ENCODE measurements around the gene DYRK4.

Gene DYRK4

GRCh38 chr12:4603946-4604345 lies 41.9 kb downstream of the DYRK4 start:
- Histone ChIP-seq H2AFZ (ENCODE audit: low read depth, low read length, severe bottlenecking) (no peak overlapping the region), H3K4me3 (ENCODE audit: insufficient read depth, low read length, poor library complexity, severe bottlenecking) (no peak overlapping the region)
- no peak for TF ChIP-seq EZH2phosphoT487 (conservative IDR thresholded peaks at IDR 0.05; ENCODE audit: low read length)

GRCh38 chr12:4604684-4605193 lies 42.7 kb downstream of the DYRK4 start:
- no peak for TF ChIP-seq EZH2phosphoT487 (conservative IDR thresholded peaks at IDR 0.05; ENCODE audit: low read length)
- peak; percentile 94 for TF ChIP-seq CTCF (IDR thresholded peaks at IDR 0.05; ENCODE audit: insufficient read depth, low read length, poor library complexity, severe bottlenecking)
- Histone ChIP-seq H3F3A (ENCODE audit: insufficient read depth) (no peaks in the 10 kb centered on the region), H3K36me3 (ENCODE audit: low read length) (no peaks in the 10 kb centered on the region), H3K4me2 (ENCODE audit: low read depth, low read length, poor library complexity, severe bottlenecking) (peak overlapping the region; percentile 100), H3K9me3 (ENCODE audit: insufficient read depth, low read length) (no peaks in the 10 kb centered on the region), H4K20me1 (ENCODE audit: low read depth, low read length) (no peaks in the 10 kb centered on the region), H3K9ac (ENCODE audit: low read length) (peak overlapping the region; percentile 88), H3K27ac (ENCODE audit: low read depth, low read length) (no peak overlapping the region), H3K27me3 (ENCODE audit: low read length) (no peaks in the 10 kb centered on the region), H3K79me2 (ENCODE audit: insufficient read depth, low read length) (peaks cover 11% of the 10 kb centered on the region), H3K9me2 (replicated peaks; ENCODE audit: insufficient read depth, low read length) (no peaks in the 10 kb centered on the region), H3K4me3 (ENCODE audit: insufficient read depth, low read length, poor library complexity, severe bottlenecking) (peak overlapping the region; percentile 96), H2AFZ (ENCODE audit: low read depth, low read length, severe bottlenecking) (peak overlapping the region; percentile 99)

More at GRCh38 chr12:4603946-4604345, 41.9 kb downstream of the DYRK4 start:
- H3K4me2 ChIP-seq (ENCODE audit: low read depth, low read length, poor library complexity, severe bottlenecking) = no peak overlapping the region
- H3K36me3 ChIP-seq (ENCODE audit: low read length) = no peaks in the 10 kb centered on the region
- H4K20me1 ChIP-seq (ENCODE audit: low read depth, low read length) = no peaks in the 10 kb centered on the region
- no peaks in the 10 kb centered on the region for H3F3A ChIP-seq (ENCODE audit: insufficient read depth)
- H3K79me2 ChIP-seq (ENCODE audit: insufficient read depth, low read length) = peaks cover 11% of the 10 kb centered on the region
- H3K27ac ChIP-seq (ENCODE audit: low read depth, low read length) = no peak overlapping the region
- H3K9me3 ChIP-seq (ENCODE audit: insufficient read depth, low read length) = no peaks in the 10 kb centered on the region
- no peak overlapping the region for H3K9ac ChIP-seq (ENCODE audit: low read length)
- no peaks in the 10 kb centered on the region for H3K27me3 ChIP-seq (ENCODE audit: low read length)
- no peaks in the 10 kb centered on the region for H3K9me2 ChIP-seq (replicated peaks; ENCODE audit: insufficient read depth, low read length)

GRCh38 chr12:4607056-4607455 lies 45.0 kb downstream of the DYRK4 start:
- H2AFZ ChIP-seq (ENCODE audit: low read depth, low read length, severe bottlenecking) = no peak overlapping the region
- no peaks in the 10 kb centered on the region for H3F3A ChIP-seq (ENCODE audit: insufficient read depth)
- TF ChIP-seq EZH2phosphoT487 (conservative IDR thresholded peaks at IDR 0.05; ENCODE audit: low read length) (no peak), CTCF (IDR thresholded peaks at IDR 0.05; ENCODE audit: insufficient read depth, low read length, poor library complexity, severe bottlenecking) (no peak)
- no peak overlapping the region for H3K27ac ChIP-seq (ENCODE audit: low read depth, low read length)
- H3K27me3 ChIP-seq (ENCODE audit: low read length) = no peaks in the 10 kb centered on the region
- no peaks in the 10 kb centered on the region for H3K9me2 ChIP-seq (replicated peaks; ENCODE audit: insufficient read depth, low read length)
- H3K4me2 ChIP-seq (ENCODE audit: low read depth, low read length, poor library complexity, severe bottlenecking) = no peak overlapping the region
- H3K9ac ChIP-seq (ENCODE audit: low read length) = no peak overlapping the region
- no peaks in the 10 kb centered on the region for H4K20me1 ChIP-seq (ENCODE audit: low read depth, low read length)
- H3K36me3 ChIP-seq (ENCODE audit: low read length) = no peaks in the 10 kb centered on the region
- peaks cover 11% of the 10 kb centered on the region for H3K79me2 ChIP-seq (ENCODE audit: insufficient read depth, low read length)
- H3K9me3 ChIP-seq (ENCODE audit: insufficient read depth, low read length) = no peaks in the 10 kb centered on the region
- H3K4me3 ChIP-seq (ENCODE audit: insufficient read depth, low read length, poor library complexity, severe bottlenecking) = no peak overlapping the region

GRCh38 chr12:4609071-4609470 lies 47.1 kb downstream of the DYRK4 start:
- H3K9me2 ChIP-seq (replicated peaks; ENCODE audit: insufficient read depth, low read length) = no peaks in the 10 kb centered on the region
- H3K27me3 ChIP-seq (ENCODE audit: low read length) = no peaks in the 10 kb centered on the region
- H3K79me2 ChIP-seq (ENCODE audit: insufficient read depth, low read length) = peaks cover 11% of the 10 kb centered on the region
- H2AFZ ChIP-seq (ENCODE audit: low read depth, low read length, severe bottlenecking) = no peak overlapping the region
- H3K9me3 ChIP-seq (ENCODE audit: insufficient read depth, low read length) = no peaks in the 10 kb centered on the region
- H3K9ac ChIP-seq (ENCODE audit: low read length) = no peak overlapping the region
- no peak overlapping the region for H3K27ac ChIP-seq (ENCODE audit: low read depth, low read length)
- H3K4me2 ChIP-seq (ENCODE audit: low read depth, low read length, poor library complexity, severe bottlenecking) = no peak overlapping the region
- no peak overlapping the region for H3K4me3 ChIP-seq (ENCODE audit: insufficient read depth, low read length, poor library complexity, severe bottlenecking)
- no peaks in the 10 kb centered on the region for H3K36me3 ChIP-seq (ENCODE audit: low read length)
- no peaks in the 10 kb centered on the region for H3F3A ChIP-seq (ENCODE audit: insufficient read depth)
- TF ChIP-seq CTCF (IDR thresholded peaks at IDR 0.05; ENCODE audit: insufficient read depth, low read length, poor library complexity, severe bottlenecking) (no peak), EZH2phosphoT487 (conservative IDR thresholded peaks at IDR 0.05; ENCODE audit: low read length) (no peak)
- no peaks in the 10 kb centered on the region for H4K20me1 ChIP-seq (ENCODE audit: low read depth, low read length)
